H9 (cell line): Measurements from ENCODE around the gene TRAF3. TPM values are rescaled to one million over a fixed set of nuclear protein-coding genes. Genes with fewer than 3 reads are reported as not detected.
A peak's percentile ranks its signal among the peaks of the same experiment; 100 is the strongest.

ENCODE experiments used
- DNase-seq: peaks from one replicate; pipeline ENCODE4 v3.0.0-alpha.2; 2017
- H2AFZ ChIP-seq: one replicate; pipeline ENCODE4 v1.6.1; 2013; ENCODE audit warnings: mild to moderate bottlenecking, low read length, control low read depth, moderate library complexity
- H2AK5ac ChIP-seq: 2 replicates; pipeline ENCODE4 v1.6.1; 2013; ENCODE audit warnings: low read length, control low read depth, mixed read lengths; ENCODE audit not compliant: insufficient read length
- H2BK120ac ChIP-seq: one replicate; pipeline ENCODE4 v1.6.1; 2013; ENCODE audit warnings: low read depth, mild to moderate bottlenecking, low read length, control low read depth, inconsistent platforms; ENCODE audit not compliant: poor library complexity, severe bottlenecking
- H2BK12ac ChIP-seq: 2 replicates; pipeline ENCODE4 v1.6.1; 2013; ENCODE audit warnings: low read length, control low read depth, mixed read lengths, low read depth; ENCODE audit not compliant: insufficient read length
- H2BK15ac ChIP-seq: 2 replicates; pipeline ENCODE4 v1.6.1; 2013; ENCODE audit warnings: low read depth, low read length, control low read depth
- H2BK20ac ChIP-seq: one replicate; pipeline ENCODE4 v1.6.1; 2013; ENCODE audit warnings: low read depth, mild to moderate bottlenecking, low read length, control low read depth, inconsistent platforms; ENCODE audit not compliant: poor library complexity, severe bottlenecking
- H2BK5ac ChIP-seq: 2 replicates; pipeline ENCODE4 v1.6.1; 2013; ENCODE audit warnings: low read length, control low read depth, mixed read lengths; ENCODE audit not compliant: insufficient read length
- H3K14ac ChIP-seq: 2 replicates; pipeline ENCODE4 v1.6.1; 2013; ENCODE audit warnings: low read length, control low read depth; ENCODE audit not compliant: insufficient read depth
- H3K18ac ChIP-seq: 2 replicates; pipeline ENCODE4 v1.6.1; 2013; ENCODE audit warnings: low read depth, mild to moderate bottlenecking, mixed read lengths, low read length, control low read depth; ENCODE audit not compliant: insufficient read length
- H3K23ac ChIP-seq: 2 replicates; pipeline ENCODE4 v1.6.1; 2013; ENCODE audit warnings: low read length, control low read depth, mixed read lengths, low read depth; ENCODE audit not compliant: insufficient read length
- H3K23me2 ChIP-seq: 2 replicates; pipeline ENCODE4 v1.6.1; 2013; ENCODE audit warnings: low read depth, mild to moderate bottlenecking, mixed read lengths, low read length, control low read depth; ENCODE audit not compliant: insufficient read length, poor library complexity, severe bottlenecking
- H3K27ac ChIP-seq: 2 replicates; pipeline ENCODE4 v1.5.1; 2013; ENCODE audit warnings: low read length, control low read depth, mixed read lengths, low read depth; ENCODE audit not compliant: insufficient read length
- H3K27me3 ChIP-seq: 2 replicates; pipeline ENCODE4 v1.6.1; 2013; ENCODE audit warnings: low read length, control low read depth, inconsistent platforms; ENCODE audit not compliant: insufficient read depth
- H3K4ac ChIP-seq: 2 replicates; pipeline ENCODE4 v1.6.1; 2013; ENCODE audit warnings: low read depth, mild to moderate bottlenecking, control low read depth, inconsistent platforms, low read length, moderate library complexity
- H3K4me1 ChIP-seq: 2 replicates; pipeline ENCODE4 v1.6.1; 2013; ENCODE audit warnings: low read length, control low read depth, inconsistent platforms; ENCODE audit not compliant: insufficient read depth
- H3K4me2 ChIP-seq: 2 replicates; pipeline ENCODE4 v1.6.1; 2013; ENCODE audit warnings: low read length, control low read depth, mixed read lengths; ENCODE audit not compliant: insufficient read length, insufficient read depth
- H3K56ac ChIP-seq: 2 replicates; pipeline ENCODE4 v1.6.1; 2013; ENCODE audit warnings: low read depth, mild to moderate bottlenecking, mixed read lengths, low read length, control low read depth; ENCODE audit not compliant: insufficient read length
- H3K79me1 ChIP-seq: 2 replicates; pipeline ENCODE4 v1.6.1; 2013; ENCODE audit warnings: low read depth, mild to moderate bottlenecking, moderate library complexity, low read length, control low read depth, inconsistent platforms; ENCODE audit not compliant: insufficient read depth, poor library complexity, severe bottlenecking
- H3K79me2 ChIP-seq: 2 replicates; pipeline ENCODE4 v1.6.1; 2013; ENCODE audit warnings: low read length, control low read depth, inconsistent platforms; ENCODE audit not compliant: insufficient read depth
- H3K9ac ChIP-seq: 2 replicates; pipeline ENCODE4 v1.6.1; 2013; ENCODE audit warnings: low read length, control low read depth, mixed read lengths; ENCODE audit not compliant: insufficient read length; ENCODE audit errors: extremely low read depth
- H3K9me3 ChIP-seq: one replicate; pipeline ENCODE4 v1.6.1; 2013; ENCODE audit warnings: low read depth, low read length, inconsistent platforms; ENCODE audit not compliant: control insufficient read depth
- H3T11ph ChIP-seq: one replicate; pipeline ENCODE4 v1.6.1; 2013; ENCODE audit warnings: mild to moderate bottlenecking, low read length, control low read depth, inconsistent platforms
- H4K20me1 ChIP-seq: one replicate; pipeline ENCODE4 v1.6.1; 2013; ENCODE audit not compliant: control insufficient read depth, insufficient read length, insufficient read depth
- H4K5ac ChIP-seq: 2 replicates; pipeline ENCODE4 v1.6.1; 2013; ENCODE audit warnings: low read depth, mild to moderate bottlenecking, mixed read lengths, low read length, control low read depth; ENCODE audit not compliant: insufficient read length
- H4K8ac ChIP-seq: replicated peaks from 2 replicates; pipeline ENCODE4 v1.6.1; 2013; ENCODE audit warnings: low read length, control low read depth, mixed read lengths, low read depth; ENCODE audit not compliant: insufficient read length
- H4K91ac ChIP-seq: 2 replicates; pipeline ENCODE4 v1.6.1; 2013; ENCODE audit warnings: low read depth, mild to moderate bottlenecking, moderate library complexity, mixed read lengths, low read length, control low read depth; ENCODE audit not compliant: insufficient read length
- H3K27ac Mint-ChIP-seq, 3 experiments: 2 replicates in 2 of 3; 3 replicates in 1 of 3; pipeline ENCODE4 v1.8.0; 2020 to 2021; ENCODE audit warnings: mixed read lengths in 3 of 3, mild to moderate bottlenecking in 1 of 3, moderate library complexity in 1 of 3
- H3K27me3 Mint-ChIP-seq: 2 replicates; pipeline ENCODE4 v1.8.0; 2021; ENCODE audit warnings: low read depth, mild to moderate bottlenecking, moderate library complexity, mixed read lengths
- H3K36me3 Mint-ChIP-seq, 3 experiments: 2 replicates in 2 of 3; 3 replicates in 1 of 3; pipeline ENCODE4 v1.8.0; 2020 to 2021; ENCODE audit warnings: low read depth in 3 of 3, mixed read lengths in 3 of 3; ENCODE audit not compliant: insufficient read depth in 1 of 3
- H3K4me1 Mint-ChIP-seq, 2 experiments: 2 replicates each; pipeline ENCODE4 v1.8.0; 2020; ENCODE audit warnings: mixed read lengths in 2 of 2
- H3K4me3 Mint-ChIP-seq, 2 experiments: 2 replicates in 1 of 2; 3 replicates in 1 of 2; pipeline ENCODE4 v1.8.0; 2020 to 2021; ENCODE audit warnings: mild to moderate bottlenecking in 2 of 2, mixed read lengths in 2 of 2, moderate library complexity in 1 of 2
- H3K9me3 Mint-ChIP-seq, 2 experiments: 2 replicates in 1 of 2; 3 replicates in 1 of 2; pipeline ENCODE4 v1.8.0; 2020; ENCODE audit warnings: mild to moderate bottlenecking in 2 of 2, mixed read lengths in 2 of 2, moderate library complexity in 1 of 2
- CTCF ChIP-seq: fragments of 200-600 bp; sonication (generic); conservative IDR thresholded peaks from 3 replicates; pipeline ENCODE4 v1.8.0; 2021; ENCODE audit warnings: antibody characterized with exemption, mild to moderate bottlenecking
- WGBS: extraction: QIAGEN DNeasy Blood & Tissue Kit; methylation state at CpG from one replicate; pipeline ENCODE4 v1.1.7; 2013; ENCODE audit warnings: missing lambda C conversion rate, low lambda C conversion rate, mixed read lengths; ENCODE audit not compliant: insufficient read length; ENCODE audit errors: extremely low coverage; 5-methylcytosine and 5-hydroxymethylcytosine counted together
- total RNA-seq: library from RNA; stranded (reverse); gene quantifications from 2 replicates; pipeline ENCODE4 v1.2.1, GENCODE V29; 2021

The TRAF3 gene
- total RNA-seq, 1 experiment from 2014 or later = 9.6 TPM

GRCh38 chr14:102948698-102949061, 171.4 kb downstream of the TRAF3 start:
- no peak overlapping the region for H2AK5ac ChIP-seq
- no peak overlapping the region for H3K56ac ChIP-seq
- Mint-ChIP-seq H3K9me3 (no peaks in the 10 kb centered on the region), H3K27me3 (no peaks in the 10 kb centered on the region), H3K4me1 (no peaks in the 10 kb centered on the region), H3K27ac (peak overlapping the region in 1 of 3 experiments; percentile 40; a peak in 1 of 7 replicates), H3K36me3 (peaks cover 35 to 88% (median 84%) of the 10 kb centered on the region in 3 experiments), H3K4me3 (no peak overlapping the region; a peak in 1 of 5 replicates)
- no peak overlapping the region for H2BK120ac ChIP-seq
- H3K4me1 ChIP-seq = no peaks in the 10 kb centered on the region
- H2AFZ ChIP-seq = no peak overlapping the region
- H2BK20ac ChIP-seq = no peak overlapping the region
- no peak overlapping the region for H3K9ac ChIP-seq
- no peaks in the 10 kb centered on the region for H3K79me2 ChIP-seq
- H3K23ac ChIP-seq = no peak overlapping the region
- no peak overlapping the region for H2BK12ac ChIP-seq
- H3K79me1 ChIP-seq = no peaks in the 10 kb centered on the region
- H2BK5ac ChIP-seq = no peak overlapping the region
- no peak for TF ChIP-seq CTCF
- DNase-seq = no peak
- H4K20me1 ChIP-seq = no peaks in the 10 kb centered on the region
- H3K14ac ChIP-seq = no peak overlapping the region
- H3K18ac ChIP-seq = no peak overlapping the region
- H3K4me2 ChIP-seq = no peak overlapping the region
- H3K23me2 ChIP-seq = no peaks in the 10 kb centered on the region
- H4K5ac ChIP-seq = no peak overlapping the region
- H3T11ph ChIP-seq = no peak overlapping the region
- no peaks in the 10 kb centered on the region for H3K9me3 ChIP-seq
- no peak overlapping the region for H2BK15ac ChIP-seq
- no peak overlapping the region for H4K91ac ChIP-seq
- no CpG with 5 or more reads among the region's 9 CpGs for WGBS
- no peak overlapping the region for H3K4ac ChIP-seq
- no peak overlapping the region for H3K27ac ChIP-seq
- H3K27me3 ChIP-seq = no peaks in the 10 kb centered on the region
- H4K8ac ChIP-seq = no peak overlapping the region
